Measurements from ENCODE around the gene TBK1. TPM values are rescaled to one million over a fixed set of nuclear protein-coding genes. Genes with fewer than 3 reads are reported as not detected.

TBK1 gene
- total RNA-seq, 1 experiment from 2014 or later: 23.6 TPM

- Histone ChIP-seq H3K27ac (ENCODE audit: insufficient read length, low read depth, low read length) (no peak overlapping the region), H3K4me1 (ENCODE audit: insufficient read depth, low read length) (no peaks in the 10 kb centered on the region), H4K91ac (ENCODE audit: insufficient read length, low read depth, low read length) (no peak overlapping the region), H2BK15ac (ENCODE audit: low read depth, low read length) (no peak overlapping the region), H4K20me1 (ENCODE audit: control insufficient read depth, insufficient read depth, insufficient read length) (no peaks in the 10 kb centered on the region), H2AFZ (ENCODE audit: low read length) (no peak overlapping the region), H2BK20ac (ENCODE audit: low read depth, low read length, poor library complexity, severe bottlenecking) (no peak overlapping the region), H3K79me2 (ENCODE audit: insufficient read depth, low read length) (peaks cover 7% of the 10 kb centered on the region; the same call in 1 of the 2 replicates), H2AK5ac (ENCODE audit: insufficient read length, low read length) (no peak overlapping the region), H4K5ac (ENCODE audit: insufficient read length, low read depth, low read length) (no peak overlapping the region), H3K4ac (ENCODE audit: low read depth, low read length) (no peak overlapping the region), H3K4me2 (ENCODE audit: insufficient read depth, insufficient read length, low read length) (no peak overlapping the region), H3T11ph (ENCODE audit: low read length) (no peak overlapping the region), H3K23me2 (ENCODE audit: insufficient read length, low read depth, low read length, poor library complexity, severe bottlenecking) (no peaks in the 10 kb centered on the region), H3K56ac (ENCODE audit: insufficient read length, low read depth, low read length) (no peak overlapping the region), H3K18ac (ENCODE audit: insufficient read length, low read depth, low read length) (no peak overlapping the region), H3K9me3 (ENCODE audit: control insufficient read depth, low read depth, low read length) (no peaks in the 10 kb centered on the region), H3K14ac (ENCODE audit: insufficient read depth, low read length) (no peak overlapping the region), H3K27me3 (ENCODE audit: insufficient read depth, low read length) (no peaks in the 10 kb centered on the region), H2BK12ac (ENCODE audit: insufficient read length, low read depth, low read length) (no peak overlapping the region), H2BK120ac (ENCODE audit: low read depth, low read length, poor library complexity, severe bottlenecking) (no peak overlapping the region), H3K9ac (ENCODE audit: extremely low read depth, insufficient read length, low read length) (no peak overlapping the region), H3K23ac (ENCODE audit: insufficient read length, low read depth, low read length) (no peak overlapping the region), H4K8ac (replicated peaks; ENCODE audit: insufficient read length, low read depth, low read length) (no peak overlapping the region), H2BK5ac (ENCODE audit: insufficient read length, low read length) (no peak overlapping the region), H3K79me1 (ENCODE audit: insufficient read depth, low read depth, low read length, poor library complexity, severe bottlenecking) (peaks cover 4% of the 10 kb centered on the region)
- no peaks in the 10 kb centered on the region for H3K9me3 Mint-ChIP-seq
- peaks cover 2 to 5% of the 10 kb centered on the region in 2 experiments; a peak in 3 of 4 replicates for H3K4me1 Mint-ChIP-seq
- TF ChIP-seq CTCF (conservative IDR thresholded peaks at IDR 0.05): no peak
- DNase-seq: no peak
- no CpG with 5 or more reads among the region's 2 CpGs for WGBS (ENCODE audit: extremely low coverage, insufficient read length, low lambda C conversion rate)
- H3K4me3 Mint-ChIP-seq: no peak overlapping the region
- no peak overlapping the region for H3K27ac Mint-ChIP-seq
- H3K36me3 Mint-ChIP-seq (ENCODE audit: insufficient read depth in 1 of 3, low read depth in 3 of 3): peaks cover 39 to 71% (median 66%) of the 10 kb centered on the region in 3 experiments; a peak in 6 of 7 replicates
- H3K27me3 Mint-ChIP-seq (ENCODE audit: low read depth): no peaks in the 10 kb centered on the region
Measured at GRCh38 chr12:64412459-64412858, 39.5 kb upstream of the TBK1 start.
